ENCODE data around the gene ABCC3. TPM values are rescaled to one million over a fixed set of nuclear protein-coding genes. Genes with fewer than 3 reads are reported as not detected.

The ABCC3 gene
- total RNA-seq, 4 donors from 2014 or later: 1.5 to 19.2 (median 7.3) TPM

GRCh38 chr17:50672831-50673551 is 38.3 kb downstream of the ABCC3 start:
- Histone ChIP-seq H3K27me3 (no peaks in the 10 kb centered on the region), H3K4me1 (peaks cover 0 to 3% (median 0%) of the 10 kb centered on the region in 4 donors), H3K36me3 (no peaks in the 10 kb centered on the region), H3K9me3 (no peaks in the 10 kb centered on the region), H3K27ac (no peak overlapping the region), H3K4me3 (no peak overlapping the region)
- TF ChIP-seq CTCF (IDR thresholded peaks at IDR 0.05) (no peak), EP300 (IDR thresholded peaks at IDR 0.05) (no peak), POLR2A (IDR thresholded peaks at IDR 0.05) (no peak)
- no peak for DNase-seq (ENCODE audit: low spot score in 2 of 2)
- 87 to 88% methylated on average over 16 to 19 of the region's 20 CpGs for WGBS, 2 donors

GRCh38 chr17:50675190-50675589 is 40.5 kb downstream of the ABCC3 start:
- H3K4me3 ChIP-seq: no peak overlapping the region
- H3K9me3 ChIP-seq: no peaks in the 10 kb centered on the region
- H3K27me3 ChIP-seq: no peaks in the 10 kb centered on the region
- H3K27ac ChIP-seq: no peak overlapping the region
- H3K36me3 ChIP-seq: no peaks in the 10 kb centered on the region
- no peaks in the 10 kb centered on the region for H3K4me1 ChIP-seq
- no peak for DNase-seq (ENCODE audit: low spot score in 2 of 2)
- no peak for TF ChIP-seq EP300 (IDR thresholded peaks at IDR 0.05)
- no peak for TF ChIP-seq POLR2A (IDR thresholded peaks at IDR 0.05)
- TF ChIP-seq CTCF (IDR thresholded peaks at IDR 0.05): no peak
- 72 to 78% methylated on average over 3 of the region's 3 CpGs for WGBS, 2 donors

- TF ChIP-seq EP300 (IDR thresholded peaks at IDR 0.05): no peak
- TF ChIP-seq POLR2A (IDR thresholded peaks at IDR 0.05): no peak
- WGBS, 2 donors: 91 to 93% methylated on average over 4 to 5 of the region's 7 CpGs
- Histone ChIP-seq H3K4me1 (no peaks in the 10 kb centered on the region), H3K36me3 (no peaks in the 10 kb centered on the region), H3K4me3 (no peak overlapping the region), H3K9me3 (no peaks in the 10 kb centered on the region), H3K27me3 (no peaks in the 10 kb centered on the region), H3K27ac (no peak overlapping the region)
- no peak for DNase-seq (ENCODE audit: low spot score in 2 of 2)
These were observed 40.9 kb downstream of the ABCC3 start for GRCh38 chr17:50675627-50676026.

GRCh38 chr17:50676065-50676975 is 41.6 kb downstream of the ABCC3 start:
- Histone ChIP-seq H3K27ac (no peak overlapping the region), H3K4me1 (peaks cover 0 to under 1% (median 0%) of the 10 kb centered on the region in 4 donors), H3K36me3 (no peaks in the 10 kb centered on the region), H3K9me3 (no peaks in the 10 kb centered on the region), H3K27me3 (no peaks in the 10 kb centered on the region), H3K4me3 (no peak overlapping the region)
- WGBS, 2 donors: 90 to 91% methylated on average over 22 to 24 of the region's 24 CpGs
- DNase-seq (ENCODE audit: low spot score in 2 of 2): no peak
- TF ChIP-seq EP300 (IDR thresholded peaks at IDR 0.05): no peak
- no peak for TF ChIP-seq CTCF (IDR thresholded peaks at IDR 0.05)
- no peak for TF ChIP-seq POLR2A (IDR thresholded peaks at IDR 0.05)

- H3K27ac ChIP-seq: no peak overlapping the region
- 90 to 91% methylated on average over 12 of the region's 12 CpGs for WGBS, 2 donors
- DNase-seq (ENCODE audit: low spot score in 2 of 2): no peak
These were observed 43.2 kb downstream of the ABCC3 start for GRCh38 chr17:50677851-50678375.

More at GRCh38 chr17:50677851-50678375, 43.2 kb downstream of the ABCC3 start:
- H3K27me3 ChIP-seq: no peaks in the 10 kb centered on the region
- TF ChIP-seq CTCF (IDR thresholded peaks at IDR 0.05) (no peak), EP300 (IDR thresholded peaks at IDR 0.05) (no peak), POLR2A (IDR thresholded peaks at IDR 0.05) (no peak)
- no peaks in the 10 kb centered on the region for H3K9me3 ChIP-seq
- no peaks in the 10 kb centered on the region for H3K36me3 ChIP-seq
- H3K4me3 ChIP-seq: no peak overlapping the region
- peaks cover 0 to 5% (median 0%) of the 10 kb centered on the region in 4 donors for H3K4me1 ChIP-seq
